HG03025 (cell line): ENCODE measurements around the gene RAB3B.
"Not testable (repeated sequence)": the region's sequence is repeated elsewhere in the genome, so short reads cannot be mapped to it uniquely, and the experiment has no call there.

ENCODE experiments used
- ATAC-seq: cut with Tn5 transposase; IDR thresholded peaks from one replicate; pipeline ENCODE4 v1.9.1; 2021; ENCODE audit warnings: mild to moderate bottlenecking, moderate library complexity; ENCODE audit not compliant: unreplicated experiment, low FRiP score

Gene RAB3B

GRCh38 chr1:51989582-51990477 is 670 bp downstream of the RAB3B start:
- ATAC-seq, result no peak

DNA sequence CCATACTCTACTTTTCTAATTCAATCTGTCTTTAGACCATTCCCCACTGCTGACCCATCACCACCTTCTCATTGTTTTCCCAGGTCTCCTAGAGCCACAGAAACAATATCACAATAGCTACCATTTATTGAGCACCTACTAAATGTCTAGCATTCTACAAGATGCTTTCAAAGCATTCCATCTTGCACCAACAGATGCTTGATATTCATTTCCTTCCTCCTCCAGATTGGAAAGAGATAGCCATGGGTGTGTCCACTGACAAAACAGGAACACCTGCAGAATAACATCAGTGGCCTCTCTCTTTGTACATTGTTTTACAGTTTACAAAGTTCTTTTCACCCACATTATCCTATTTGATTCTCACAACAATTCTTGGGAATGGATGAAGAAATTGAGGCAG is 2.2 kb downstream of the RAB3B start:
- ATAC-seq, result no peak

DNA sequence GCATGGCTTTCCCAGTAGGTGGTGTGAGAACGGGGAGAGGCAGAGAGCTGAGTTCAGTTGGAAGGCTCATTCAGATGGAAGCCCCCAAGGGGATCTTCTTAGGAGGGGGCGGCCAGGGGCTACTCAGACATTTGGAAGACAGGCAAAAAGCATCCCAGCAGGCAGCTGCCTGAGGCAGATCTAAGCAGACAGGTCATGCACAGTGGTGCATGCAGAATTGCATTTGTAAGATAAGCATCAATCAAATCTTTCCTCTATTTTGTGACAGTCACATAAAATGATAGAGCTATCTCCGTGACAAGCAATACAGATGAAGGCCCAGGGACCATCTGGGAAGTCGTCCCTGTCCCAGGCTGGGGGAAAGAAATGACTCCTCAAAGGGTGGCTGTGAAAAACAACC is 3.8 kb downstream of the RAB3B start:
- no peak for ATAC-seq

GRCh38 chr1:51982161-51982560 is 8.3 kb downstream of the RAB3B start:
- ATAC-seq, result no peak

DNA sequence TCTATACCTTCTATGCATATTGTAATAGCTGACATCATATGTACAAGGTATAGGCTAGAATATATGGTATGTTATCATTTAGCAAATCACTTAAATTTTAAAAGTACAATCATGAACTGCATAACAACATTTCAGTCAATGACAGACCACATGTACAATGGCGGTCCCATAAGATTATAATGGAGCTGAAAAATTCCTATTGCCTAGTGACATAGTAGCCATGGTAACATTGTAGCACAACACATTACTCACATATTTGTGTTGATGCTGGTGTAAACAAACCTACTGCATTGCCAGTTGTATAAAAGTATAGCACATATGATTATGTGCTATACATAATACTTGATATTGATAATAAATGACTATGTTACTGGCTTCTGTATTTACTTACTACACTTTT is 8.9 kb downstream of the RAB3B start:
- no peak for ATAC-seq

DNA sequence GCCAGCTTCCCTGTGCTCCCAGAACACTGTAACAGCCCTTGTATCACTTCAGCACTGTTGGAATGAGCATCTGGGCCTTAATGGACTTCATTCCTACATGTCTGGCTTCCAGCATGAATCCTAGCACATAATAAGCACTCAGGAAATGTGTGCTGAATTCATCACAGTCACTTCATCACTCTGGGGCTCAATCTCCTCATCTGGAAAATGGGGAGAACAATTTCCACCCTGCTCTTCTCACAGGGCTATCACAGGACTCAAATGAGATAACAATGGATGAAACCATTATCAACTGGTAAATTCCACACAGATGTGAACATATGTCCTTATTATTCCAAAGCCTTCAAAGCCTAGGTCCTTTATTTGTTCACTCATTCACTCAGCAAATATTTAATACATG is 12.4 kb downstream of the RAB3B start:
- ATAC-seq, result no peak

DNA sequence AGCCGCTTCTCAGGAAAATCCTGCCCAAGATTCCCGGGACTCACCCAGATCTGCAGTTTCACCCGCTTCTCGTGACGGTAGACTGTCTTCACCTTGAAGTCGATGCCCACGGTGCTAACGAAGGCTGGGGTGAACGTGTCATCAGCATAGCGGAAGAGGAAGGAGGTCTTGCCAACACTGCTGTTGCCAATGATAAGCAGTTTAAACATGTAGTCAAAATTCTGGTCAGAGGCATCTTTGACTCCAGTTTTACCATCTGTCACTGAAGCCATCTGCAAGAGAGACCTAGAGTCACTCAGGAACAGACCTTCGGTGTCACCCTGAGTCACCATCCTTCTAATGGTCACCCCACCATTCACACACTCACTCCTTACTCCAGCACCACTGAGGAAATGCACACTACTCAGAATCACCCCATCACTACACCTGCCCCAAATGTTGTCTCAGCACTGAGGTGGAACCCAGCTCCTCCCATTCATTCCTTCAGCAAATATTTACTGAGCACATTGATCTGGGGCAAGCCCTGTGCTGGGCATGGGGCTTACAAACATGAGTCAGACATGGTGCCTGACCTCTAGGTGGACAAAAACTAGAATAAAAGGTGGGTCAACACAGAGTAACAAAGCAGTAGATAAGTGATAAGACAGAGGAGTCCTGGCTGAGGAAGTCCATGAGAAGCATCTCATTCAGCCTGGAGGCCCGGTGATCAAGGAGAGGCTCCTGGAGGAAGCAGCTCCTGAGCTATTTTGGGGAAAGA is 13.5 kb downstream of the RAB3B start:
- ATAC-seq, result no peak

DNA sequence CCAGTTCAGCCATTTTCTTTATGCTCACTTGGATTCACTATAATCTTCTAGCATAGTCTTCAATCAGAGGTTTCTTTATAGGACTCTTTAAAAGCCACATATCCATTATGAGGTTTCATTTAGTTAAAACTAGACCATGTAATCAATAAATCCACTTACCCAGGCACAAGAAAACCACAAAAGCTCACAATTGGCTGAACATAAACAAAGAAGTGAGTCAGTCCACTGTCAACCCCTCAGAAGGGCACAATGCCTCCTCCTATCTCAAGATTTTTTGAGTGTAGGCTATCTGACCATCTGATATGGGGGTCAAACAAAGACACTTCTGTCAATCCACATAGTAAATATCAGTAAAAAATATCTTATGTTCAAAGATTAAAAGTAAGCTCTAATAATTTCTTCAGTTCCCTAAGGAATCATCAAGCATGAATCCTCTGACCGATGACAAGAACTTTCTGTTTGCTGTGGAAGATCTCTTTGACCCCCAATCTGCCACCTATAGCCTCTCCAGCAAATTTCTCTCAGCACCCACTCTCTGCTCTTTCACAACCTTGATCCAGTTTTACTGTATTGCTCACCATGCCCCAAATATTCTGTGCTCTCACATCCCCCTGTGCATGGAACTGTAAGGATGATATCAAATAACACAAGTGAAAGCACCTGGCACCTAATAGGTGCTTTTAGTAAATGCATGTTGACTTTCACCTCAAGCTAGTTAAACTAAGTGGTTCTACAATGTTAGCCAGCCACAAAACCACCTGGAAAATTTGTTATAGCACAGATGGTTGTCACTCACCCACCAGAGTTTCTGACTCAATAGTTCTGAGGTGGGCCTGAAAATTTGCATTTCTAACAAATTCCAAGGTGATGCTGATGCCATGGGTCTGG is 16.7 kb downstream of the RAB3B start:
- no peak for ATAC-seq

DNA sequence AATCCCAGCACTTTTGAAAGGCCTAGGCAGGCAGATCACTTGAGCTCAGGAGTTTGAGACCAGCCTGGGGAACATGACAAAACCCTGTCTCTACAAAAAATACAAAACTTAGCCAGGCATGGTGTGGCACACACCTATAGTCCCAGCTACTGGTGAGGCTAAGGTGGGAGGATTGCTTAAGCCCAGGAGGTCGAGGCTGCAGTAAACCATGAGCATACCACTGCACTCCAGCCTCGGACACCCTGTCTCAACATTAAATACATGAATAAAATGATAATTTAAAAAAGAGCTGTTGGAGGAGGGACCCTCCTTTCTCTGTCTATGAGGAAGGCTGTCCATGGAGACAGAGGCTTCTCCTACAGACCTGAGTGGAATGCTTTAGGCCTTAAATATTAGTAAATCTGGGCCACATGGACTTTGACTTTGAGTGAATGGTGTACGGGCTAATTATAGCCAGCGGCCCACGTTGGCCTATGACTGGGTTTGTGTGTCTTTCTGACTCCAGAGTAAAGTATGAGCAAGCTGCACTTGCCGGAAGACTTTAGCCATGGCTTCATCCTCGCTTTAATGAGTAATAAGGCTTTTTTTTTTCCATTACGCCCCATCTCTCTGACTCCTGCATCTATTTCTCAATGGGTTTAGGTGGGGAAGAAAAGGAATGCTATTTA is 21.3 kb downstream of the RAB3B start:
- no peak for ATAC-seq

- ATAC-seq, result no peak
Measured at GRCh38 chr1:51968632-51969031, 21.9 kb downstream of the RAB3B start.

- not testable (repeated sequence) for ATAC-seq
Measured at GRCh38 chr1:51967213-51967791, 23.2 kb downstream of the RAB3B start.

- ATAC-seq, result no peak
Measured at GRCh38 chr1:51966559-51966958, 23.9 kb downstream of the RAB3B start.

GRCh38 chr1:51964309-51964696 is 26.2 kb downstream of the RAB3B start:
- ATAC-seq, result no peak

- no peak for ATAC-seq
Measured at GRCh38 chr1:51963592-51964308, 26.8 kb downstream of the RAB3B start.

- ATAC-seq, result no peak
Measured at GRCh38 chr1:51962486-51963356, 27.8 kb downstream of the RAB3B start.

- ATAC-seq, result no peak
Measured at GRCh38 chr1:51961954-51962353, 28.5 kb downstream of the RAB3B start.

DNA sequence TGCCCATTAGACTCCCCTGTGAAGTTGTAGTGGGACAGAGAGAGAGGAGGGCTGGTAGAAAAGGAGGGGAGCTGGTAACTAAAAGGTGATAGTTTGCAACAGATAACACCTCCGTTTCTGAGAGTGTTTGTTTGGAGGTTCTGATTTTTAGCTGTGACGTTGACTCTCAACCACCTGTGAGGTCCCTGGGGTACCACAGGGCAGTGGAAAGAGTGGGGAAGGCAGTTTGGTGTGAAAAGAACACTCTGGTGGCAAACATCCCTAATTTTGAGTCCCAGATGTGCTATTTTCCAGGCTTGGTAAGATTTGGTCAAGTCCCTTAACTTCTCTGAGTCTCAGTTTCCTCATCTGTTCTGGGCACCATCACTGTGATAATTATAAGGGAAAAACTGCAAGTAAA is 29.3 kb downstream of the RAB3B start:
- no peak for ATAC-seq

DNA sequence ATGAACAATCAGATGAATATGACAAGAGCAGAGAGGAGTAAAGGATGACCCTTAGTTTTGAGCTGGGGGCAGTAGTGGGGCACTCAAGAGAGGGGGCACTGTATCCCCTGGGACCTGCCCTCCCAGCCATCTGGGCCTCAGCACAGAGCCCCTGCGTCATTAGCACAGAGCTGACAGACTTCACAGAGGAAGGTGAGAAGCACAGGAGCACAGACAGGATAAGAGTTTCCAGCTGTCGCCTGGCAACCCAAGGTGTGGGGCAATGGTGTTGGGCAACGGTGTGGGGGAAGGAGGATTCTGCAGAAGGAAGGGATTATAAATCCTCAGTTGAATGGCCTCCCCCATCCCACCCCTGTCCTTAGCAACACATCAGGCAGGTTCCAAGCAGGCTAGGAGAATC is 30.2 kb downstream of the RAB3B start:
- ATAC-seq, result no peak
